Loucy (cell line): Measurements from ENCODE around the gene FOXA2.

ENCODE experiments used
- H2AFZ ChIP-seq: fragments of 200-600 bp; sonication (generic); 2 replicates; pipeline ENCODE4 v1.6.0; 2016; ENCODE audit warnings: antibody characterized with exemption, mild to moderate bottlenecking, low read length, moderate library complexity
- H3F3A ChIP-seq: fragments of 200-600 bp; 2 replicates; pipeline ENCODE4 v1.6.0; 2016; ENCODE audit warnings: antibody characterized with exemption, low read depth, mild to moderate bottlenecking
- H3K27me3 ChIP-seq: fragments of 200-600 bp; sonication (generic); 2 replicates; pipeline ENCODE4 v1.6.1; 2014; ENCODE audit warnings: low read length, mild to moderate bottlenecking; ENCODE audit not compliant: insufficient read depth, poor library complexity, severe bottlenecking
- H3K36me3 ChIP-seq: fragments of 200-600 bp; sonication (generic); 2 replicates; pipeline ENCODE4 v1.6.1; 2016; ENCODE audit warnings: low read length; ENCODE audit not compliant: insufficient read depth
- H3K4me1 ChIP-seq: fragments of 200-600 bp; sonication (generic); 2 replicates; pipeline ENCODE4 v1.5.1; 2014; ENCODE audit warnings: low read length, mild to moderate bottlenecking; ENCODE audit not compliant: insufficient read depth, poor library complexity, severe bottlenecking
- H3K4me2 ChIP-seq: fragments of 200-600 bp; sonication (generic); 2 replicates; pipeline ENCODE4 v1.6.0; 2014; ENCODE audit warnings: antibody characterized with exemption, low read length, low read depth, mild to moderate bottlenecking; ENCODE audit not compliant: poor library complexity, severe bottlenecking
- H3K4me3 ChIP-seq: fragments of 200-600 bp; sonication (generic); 2 replicates; pipeline ENCODE4 v1.5.1; 2014; ENCODE audit warnings: low read length, mild to moderate bottlenecking, mixed read lengths; ENCODE audit not compliant: poor library complexity, severe bottlenecking
- H3K79me2 ChIP-seq: fragments of 200-600 bp; sonication (generic); 2 replicates; pipeline ENCODE4 v1.6.1; 2014; ENCODE audit warnings: low read length; ENCODE audit not compliant: insufficient read depth
- H3K9ac ChIP-seq: fragments of 200-600 bp; sonication (generic); 2 replicates; pipeline ENCODE4 v1.6.0; 2014; ENCODE audit warnings: mild to moderate bottlenecking, low read depth, low read length, moderate library complexity; ENCODE audit not compliant: poor library complexity, severe bottlenecking
- H3K9me2 ChIP-seq: fragments of 200-600 bp; sonication (generic); replicated peaks from 2 replicates; pipeline ENCODE4 v1.6.1; 2016; ENCODE audit warnings: low read depth, low read length, mixed read lengths
- H3K9me3 ChIP-seq: fragments of 200-600 bp; sonication (generic); 2 replicates; pipeline ENCODE4 v1.6.1; 2014; ENCODE audit warnings: mild to moderate bottlenecking, antibody characterized with exemption, low read length, low read depth; ENCODE audit not compliant: insufficient read depth
- H4K20me1 ChIP-seq: fragments of 200-600 bp; sonication (generic); 2 replicates; pipeline ENCODE4 v1.6.0; 2014; ENCODE audit warnings: antibody characterized with exemption, low read length, mild to moderate bottlenecking; ENCODE audit not compliant: insufficient read depth, poor library complexity, severe bottlenecking
- EZH2phosphoT487 ChIP-seq: fragments of 200-600 bp; IDR thresholded peaks from 2 replicates; pipeline ENCODE4 v1.6.1; 2018; ENCODE audit warnings: antibody characterized with exemption, mild to moderate bottlenecking, moderate library complexity, borderline replicate concordance
- TF ChIP-seq, protein P1 (sequence below): fragments of 200-600 bp; sonication (generic); conservative IDR thresholded peaks from 2 replicates; pipeline ENCODE4 v1.5.1; 2014; ENCODE audit warnings: mild to moderate bottlenecking, antibody characterized with exemption, low read length

Gene FOXA2

GRCh38 chr20:22572023-22572422 is 12.3 kb downstream of the FOXA2 start:
- H3K79me2 ChIP-seq: no peaks in the 10 kb centered on the region
- H3K4me1 ChIP-seq: no peaks in the 10 kb centered on the region
- no peaks in the 10 kb centered on the region for H3K9me2 ChIP-seq
- H2AFZ ChIP-seq: no peak overlapping the region
- H3F3A ChIP-seq: no peaks in the 10 kb centered on the region
- TF ChIP-seq, protein P1, sequence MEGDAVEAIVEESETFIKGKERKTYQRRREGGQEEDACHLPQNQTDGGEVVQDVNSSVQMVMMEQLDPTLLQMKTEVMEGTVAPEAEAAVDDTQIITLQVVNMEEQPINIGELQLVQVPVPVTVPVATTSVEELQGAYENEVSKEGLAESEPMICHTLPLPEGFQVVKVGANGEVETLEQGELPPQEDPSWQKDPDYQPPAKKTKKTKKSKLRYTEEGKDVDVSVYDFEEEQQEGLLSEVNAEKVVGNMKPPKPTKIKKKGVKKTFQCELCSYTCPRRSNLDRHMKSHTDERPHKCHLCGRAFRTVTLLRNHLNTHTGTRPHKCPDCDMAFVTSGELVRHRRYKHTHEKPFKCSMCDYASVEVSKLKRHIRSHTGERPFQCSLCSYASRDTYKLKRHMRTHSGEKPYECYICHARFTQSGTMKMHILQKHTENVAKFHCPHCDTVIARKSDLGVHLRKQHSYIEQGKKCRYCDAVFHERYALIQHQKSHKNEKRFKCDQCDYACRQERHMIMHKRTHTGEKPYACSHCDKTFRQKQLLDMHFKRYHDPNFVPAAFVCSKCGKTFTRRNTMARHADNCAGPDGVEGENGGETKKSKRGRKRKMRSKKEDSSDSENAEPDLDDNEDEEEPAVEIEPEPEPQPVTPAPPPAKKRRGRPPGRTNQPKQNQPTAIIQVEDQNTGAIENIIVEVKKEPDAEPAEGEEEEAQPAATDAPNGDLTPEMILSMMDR: no peak
- TF ChIP-seq EZH2phosphoT487: no peak
- H3K4me3 ChIP-seq: no peak overlapping the region
- no peaks in the 10 kb centered on the region for H3K36me3 ChIP-seq
- no peaks in the 10 kb centered on the region for H3K27me3 ChIP-seq
- no peak overlapping the region for H3K9ac ChIP-seq
- no peak overlapping the region for H3K4me2 ChIP-seq
- no peaks in the 10 kb centered on the region for H4K20me1 ChIP-seq
- H3K9me3 ChIP-seq: no peaks in the 10 kb centered on the region

GRCh38 chr20:22569353-22569752 is 15.0 kb downstream of the FOXA2 start:
- H4K20me1 ChIP-seq: no peaks in the 10 kb centered on the region
- H3K27me3 ChIP-seq: no peaks in the 10 kb centered on the region
- H3K79me2 ChIP-seq: no peaks in the 10 kb centered on the region
- no peaks in the 10 kb centered on the region for H3K4me1 ChIP-seq
- H2AFZ ChIP-seq: no peak overlapping the region
- H3K9me2 ChIP-seq: no peaks in the 10 kb centered on the region
- H3F3A ChIP-seq: no peaks in the 10 kb centered on the region
- no peak overlapping the region for H3K4me2 ChIP-seq
- no peak overlapping the region for H3K9ac ChIP-seq
- H3K9me3 ChIP-seq: no peaks in the 10 kb centered on the region
- no peak overlapping the region for H3K4me3 ChIP-seq
- no peak for TF ChIP-seq EZH2phosphoT487
- TF ChIP-seq, protein P1: no peak
- H3K36me3 ChIP-seq: no peaks in the 10 kb centered on the region

- Histone ChIP-seq H3K27me3 (no peaks in the 10 kb centered on the region), H3K4me2 (no peak overlapping the region), H3K9me3 (no peaks in the 10 kb centered on the region), H3K79me2 (no peaks in the 10 kb centered on the region), H2AFZ (no peak overlapping the region), H4K20me1 (no peaks in the 10 kb centered on the region), H3K9me2 (no peaks in the 10 kb centered on the region), H3K4me1 (no peaks in the 10 kb centered on the region), H3K9ac (no peak overlapping the region), H3K36me3 (no peaks in the 10 kb centered on the region), H3K4me3 (no peak overlapping the region), H3F3A (no peaks in the 10 kb centered on the region)
- no peak for TF ChIP-seq EZH2phosphoT487
- TF ChIP-seq, protein P1: no peak
These were observed 15.5 kb downstream of the FOXA2 start for GRCh38 chr20:22568872-22569344.
